Fibroblast of lung (primary cell): ENCODE data around the gene BTRC. TPM values are rescaled to one million over a fixed set of nuclear protein-coding genes. Genes with fewer than 3 reads are reported as not detected.

Experiments used
- DNase-seq, 2 donors: peaks; one replicate each; pipeline versions ENCODE4 v3.0.0 to v3.0.0-alpha.2; 2010; ENCODE audit warnings: low read depth in 2 of 2
- H2AFZ ChIP-seq: 2 replicates; pipeline ENCODE4 v1.5.1; 2012; ENCODE audit warnings: low read length, control low read depth, inconsistent platforms
- H3K27ac ChIP-seq: 2 replicates; pipeline ENCODE4 v1.5.1; 2011; ENCODE audit warnings: low read length, control low read depth; ENCODE audit not compliant: insufficient read depth
- H3K27me3 ChIP-seq: 2 replicates; pipeline ENCODE4 v1.5.1; 2011; ENCODE audit warnings: mild to moderate bottlenecking, low read length; ENCODE audit not compliant: control insufficient read depth, insufficient read depth
- H3K36me3 ChIP-seq: 2 replicates; pipeline ENCODE4 v1.5.1; 2011; ENCODE audit warnings: low read length; ENCODE audit not compliant: control insufficient read depth, insufficient read depth
- H3K4me1 ChIP-seq: 2 replicates; pipeline ENCODE4 v1.5.1; 2011; ENCODE audit warnings: low read length; ENCODE audit not compliant: control insufficient read depth, insufficient read depth; ENCODE audit errors: extremely low read depth
- H3K4me2 ChIP-seq: 2 replicates; pipeline ENCODE4 v1.5.1; 2011; ENCODE audit warnings: low read length, control low read depth; ENCODE audit not compliant: insufficient read depth; ENCODE audit errors: extremely low read depth
- H3K4me3 ChIP-seq, 4 experiments: fragments of 200-600 bp in 1 of 4; sonication (generic) in 1 of 4; replicated peaks in 1 of 4; 2 replicates each; pipeline ENCODE4 v1.5.1; 2011 to 2016; ENCODE audit warnings: low read length in 4 of 4, low read depth in 3 of 4, mild to moderate bottlenecking in 3 of 4, control low read depth in 2 of 4, inconsistent platforms in 1 of 4, mixed read lengths in 1 of 4; ENCODE audit not compliant: insufficient read depth in 1 of 4; ENCODE audit errors: control extremely low read depth in 1 of 4
- H3K79me2 ChIP-seq: 2 replicates; pipeline ENCODE4 v1.5.1; 2012; ENCODE audit warnings: mild to moderate bottlenecking, low read length, inconsistent platforms; ENCODE audit not compliant: control insufficient read depth, insufficient read depth
- H3K9ac ChIP-seq: 2 replicates; pipeline ENCODE4 v1.5.1; 2011; ENCODE audit warnings: mild to moderate bottlenecking, low read length, control low read depth; ENCODE audit not compliant: insufficient read depth
- H3K9me3 ChIP-seq: 2 replicates; pipeline ENCODE4 v1.5.1; 2012; ENCODE audit warnings: low read depth, low read length; ENCODE audit not compliant: control insufficient read depth, insufficient read depth
- H4K20me1 ChIP-seq: 2 replicates; pipeline ENCODE4 v1.5.1; 2011; ENCODE audit warnings: low read length; ENCODE audit not compliant: control insufficient read depth, insufficient read depth; ENCODE audit errors: extremely low read depth
- CTCF ChIP-seq, 2 donors: IDR thresholded peaks in 1 of 2; conservative IDR thresholded peaks in 1 of 2; 1 replicate in 1 of 2; 2 replicates in 1 of 2; pipeline ENCODE4 v1.5.1; 2011 to 2012; ENCODE audit warnings: low read length in 2 of 2, control low read depth in 1 of 2, inconsistent platforms in 1 of 2, low read depth in 1 of 2, mild to moderate bottlenecking in 1 of 2
- EZH2 ChIP-seq: IDR thresholded peaks from 2 replicates; pipeline ENCODE4 v1.5.1; 2012; ENCODE audit warnings: low read length, control low read depth, mild to moderate bottlenecking; ENCODE audit errors: missing control alignments
- polyA plus RNA-seq, 2 donors: library from polyadenylated mRNA; depleted of rRNA in 1 of 2; stranded (reverse) in 1 of 2; unstranded in 1 of 2; fragments of >200 nt; gene quantifications; 2 replicates each; pipeline ENCODE4 v1.2.1, GENCODE V29; 2011 to 2012; ENCODE audit warnings: missing spikeins in 1 of 2
- total RNA-seq: library from RNA; depleted of rRNA; stranded (reverse); fragments of >200 nt; gene quantifications from 2 replicates; pipeline ENCODE4 v1.2.1, GENCODE V29; 2014

The BTRC gene
- total and polyA plus RNA-seq, 2 donors (not counting 1 experiment from before 2014, with no cell fraction given) = 9.2 to 10.9 TPM

- Histone ChIP-seq H3K27ac (no peak overlapping the region), H4K20me1 (no peaks in the 10 kb centered on the region)
- TF ChIP-seq EZH2 (no peak), CTCF (conservative IDR thresholded peaks at IDR 0.05 in 1 of 2, IDR thresholded peaks at IDR 0.05 in 1 of 2; ENCODE audit: low read depth in 1 of 2, low read length in 2 of 2) (no peak)
These were observed 43.2 kb downstream of the BTRC start for GRCh38 chr10:101397140-101397539.

GRCh38 chr10:101400585-101400984 is 46.6 kb downstream of the BTRC start:
- Histone ChIP-seq H3K9me3 (no peaks in the 10 kb centered on the region), H4K20me1 (peaks cover 2% of the 10 kb centered on the region), H2AFZ (no peak overlapping the region), H3K27me3 (no peaks in the 10 kb centered on the region), H3K9ac (no peak overlapping the region), H3K36me3 (no peaks in the 10 kb centered on the region), H3K79me2 (no peaks in the 10 kb centered on the region), H3K27ac (no peak overlapping the region), H3K4me1 (peaks cover 2% of the 10 kb centered on the region), H3K4me2 (no peak overlapping the region), H3K4me3 (no peak overlapping the region)
- DNase-seq = peak in 1 of 2 donors; percentile 20
- no peak for TF ChIP-seq CTCF (conservative IDR thresholded peaks at IDR 0.05 in 1 of 2, IDR thresholded peaks at IDR 0.05 in 1 of 2; ENCODE audit: low read depth in 1 of 2, low read length in 2 of 2)
- TF ChIP-seq EZH2 = no peak

More at GRCh38 chr10:101397140-101397539, 43.2 kb downstream of the BTRC start:
- Histone ChIP-seq H3K36me3 (no peaks in the 10 kb centered on the region), H3K9ac (no peak overlapping the region), H3K79me2 (no peaks in the 10 kb centered on the region), H3K9me3 (no peaks in the 10 kb centered on the region), H3K4me3 (no peak overlapping the region), H2AFZ (no peak overlapping the region), H3K27me3 (no peaks in the 10 kb centered on the region), H3K4me2 (no peak overlapping the region), H3K4me1 (peaks cover 2% of the 10 kb centered on the region)
- peak; percentile 42 to 69 for DNase-seq

GRCh38 chr10:101402711-101403110 is 48.7 kb downstream of the BTRC start:
- Histone ChIP-seq H3K27ac (no peak overlapping the region), H3K79me2 (no peaks in the 10 kb centered on the region), H3K4me3 (no peak overlapping the region), H4K20me1 (peaks cover 2% of the 10 kb centered on the region), H3K4me1 (peaks cover 2% of the 10 kb centered on the region), H3K9ac (no peak overlapping the region), H2AFZ (no peak overlapping the region), H3K27me3 (no peaks in the 10 kb centered on the region), H3K36me3 (no peaks in the 10 kb centered on the region), H3K4me2 (no peak overlapping the region), H3K9me3 (no peaks in the 10 kb centered on the region)
- TF ChIP-seq EZH2 = no peak
- no peak for TF ChIP-seq CTCF (conservative IDR thresholded peaks at IDR 0.05 in 1 of 2, IDR thresholded peaks at IDR 0.05 in 1 of 2; ENCODE audit: low read depth in 1 of 2, low read length in 2 of 2)
- DNase-seq = no peak
